Endothelial cell of umbilical vein (primary cell): ENCODE data around the gene NECTIN3. TPM values are rescaled to one million over a fixed set of nuclear protein-coding genes. Genes with fewer than 3 reads are reported as not detected.

Source experiments
- BruUV-seq: library from RNA; stranded (reverse); fragments of 400-500 nt; replicated peaks from 2 replicates; lab custom pipeline; 2021; lab: Mats Ljungman, UMichigan
- CTCF ChIA-PET: fragments of 300-600, 350-600 bp; sonication (Branson Sonifier 250); formaldehyde crosslinking; loops from one replicate; lab custom pipeline; 2021; ENCODE audit warnings: antibody characterized with exemption, inconsistent platforms; lab: Charles Lee
- POLR2A ChIA-PET: fragments of 300-600, 350-600 bp; sonication (Branson Sonifier 250); formaldehyde crosslinking; loops from one replicate; lab custom pipeline; 2021; ENCODE audit warnings: antibody characterized with exemption, inconsistent platforms; lab: Charles Lee
- DNase-seq: peaks from one replicate; pipeline ENCODE4 v3.0.0-alpha.2; 2011; ENCODE audit warnings: low read depth, low spot score
- FAIRE-seq: peaks from 2 replicates; lab custom pipeline; 2011; peaks lifted over from hg19 to GRCh38; lab: Jason Lieb, UNC
- H2AFZ ChIP-seq: 2 replicates; pipeline ENCODE4 v1.6.0; 2012; ENCODE audit warnings: low read depth, low read length, control low read depth, inconsistent platforms
- H3K27ac ChIP-seq: 2 replicates; pipeline ENCODE4 v1.5.1; 2011; ENCODE audit warnings: low read depth, mild to moderate bottlenecking, control low read depth, low read length, moderate library complexity; ENCODE audit not compliant: insufficient read depth
- H3K27me3 ChIP-seq, 2 experiments: 2 replicates each; pipeline versions ENCODE4 v1.6.0 to v1.6.1; 2011; ENCODE audit warnings: low read length in 2 of 2, mixed read lengths in 1 of 2; ENCODE audit not compliant: control insufficient read depth in 2 of 2, insufficient read depth in 2 of 2
- H3K36me3 ChIP-seq, 2 experiments: 2 replicates in 1 of 2; 3 replicates in 1 of 2; pipeline ENCODE4 v1.5.1; 2011; ENCODE audit warnings: low read length in 2 of 2, mild to moderate bottlenecking in 1 of 2, moderate library complexity in 1 of 2; ENCODE audit not compliant: control insufficient read depth in 2 of 2, insufficient read depth in 2 of 2; ENCODE audit errors: extremely low read depth in 1 of 2
- H3K4me1 ChIP-seq: 3 replicates; pipeline ENCODE4 v1.5.1; 2011; ENCODE audit warnings: mild to moderate bottlenecking, low read length; ENCODE audit not compliant: control insufficient read depth, insufficient read depth; ENCODE audit errors: extremely low read depth
- H3K4me2 ChIP-seq: 2 replicates; pipeline ENCODE4 v1.6.1; 2011; ENCODE audit warnings: low read length, control low read depth, mixed read lengths; ENCODE audit not compliant: insufficient read depth
- H3K4me3 ChIP-seq, 3 experiments: fragments of 200-600 bp in 1 of 3; sonication (generic), shearing (Covaris generic) in 1 of 3; replicated peaks in 1 of 3; 2 replicates each; pipeline ENCODE4 v1.5.1; 2011 to 2016; ENCODE audit warnings: control low read depth in 3 of 3, low read length in 3 of 3, mild to moderate bottlenecking in 2 of 3, inconsistent platforms in 1 of 3, low read depth in 1 of 3, moderate library complexity in 1 of 3; ENCODE audit not compliant: insufficient read depth in 1 of 3
- H3K79me2 ChIP-seq: 2 replicates; pipeline ENCODE4 v1.6.0; 2012; ENCODE audit warnings: low read length, inconsistent platforms; ENCODE audit not compliant: control insufficient read depth, insufficient read depth
- H3K9ac ChIP-seq: replicated peaks from 2 replicates; pipeline ENCODE3; 2011; ENCODE audit warnings: low read length, control low read depth; ENCODE audit not compliant: insufficient read depth; ENCODE audit errors: extremely low read depth
- H3K9me1 ChIP-seq: replicated peaks from 3 replicates; pipeline ENCODE4 v1.6.0; 2011; ENCODE audit warnings: mild to moderate bottlenecking, low read length; ENCODE audit not compliant: control insufficient read depth, insufficient read depth; ENCODE audit errors: extremely low read depth
- H3K9me3 ChIP-seq: replicated peaks from 2 replicates; pipeline ENCODE4 v1.5.1; 2012; ENCODE audit warnings: low read length, inconsistent platforms; ENCODE audit not compliant: control insufficient read depth, insufficient read depth
- H4K20me1 ChIP-seq: replicated peaks from 2 replicates; pipeline ENCODE3; 2011; ENCODE audit warnings: mild to moderate bottlenecking, low read length; ENCODE audit not compliant: control insufficient read depth, insufficient read depth; ENCODE audit errors: extremely low read depth
- EZH2 ChIP-seq: IDR thresholded peaks from 2 replicates; pipeline ENCODE4 v1.6.1; 2012; ENCODE audit warnings: borderline replicate concordance, low read depth, mild to moderate bottlenecking, moderate library complexity, low read length, inconsistent platforms; ENCODE audit not compliant: severe bottlenecking
- FOS ChIP-seq: IDR thresholded peaks from 2 replicates; pipeline ENCODE4 v1.6.1; 2011; ENCODE audit warnings: mild to moderate bottlenecking, low read length, moderate library complexity, borderline replicate concordance; ENCODE audit not compliant: insufficient read depth
- GATA2 ChIP-seq: IDR thresholded peaks from 2 replicates; pipeline ENCODE4 v1.7.0; 2011; ENCODE audit warnings: low read depth, mild to moderate bottlenecking, moderate library complexity, mixed read lengths, low read length; ENCODE audit not compliant: insufficient read length, insufficient read depth
- JUN ChIP-seq: IDR thresholded peaks from 2 replicates; pipeline ENCODE4 v1.6.1; 2011; ENCODE audit warnings: borderline replicate concordance, low read depth; ENCODE audit not compliant: insufficient read length, insufficient read depth
- MYC ChIP-seq: IDR thresholded peaks from one replicate; pipeline ENCODE4 v1.6.1; 2011; ENCODE audit warnings: mild to moderate bottlenecking, low read depth, low read length
- POLR2A ChIP-seq: IDR thresholded peaks from 2 replicates; pipeline ENCODE4 v1.6.1; 2012; ENCODE audit warnings: low read depth, mild to moderate bottlenecking, control low read depth, low read length
- POLR2AphosphoS5 ChIP-seq: IDR thresholded peaks from 2 replicates; pipeline ENCODE4 v1.6.1; 2012; ENCODE audit warnings: low read depth, mild to moderate bottlenecking, control low read depth, low read length, moderate library complexity; ENCODE audit not compliant: insufficient read depth
- dilution Hi-C: fragments of 300-500 bp; cut with MboI; formaldehyde crosslinking; loops from one replicate; pipeline ENCODE4 v1.15.0; 2019; ENCODE audit warnings: low sequenced_read_pairs; ENCODE audit not compliant: extremely low pct_ligation_motif_present
- intact Hi-C: fragments of 100-400 bp; cut with micrococcal nuclease; formaldehyde crosslinking; loops from one replicate; pipeline ENCODE4 v1.10.0; 2022
- polyA plus RNA-seq, 4 experiments: library from polyadenylated mRNA; depleted of rRNA in 3 of 4; stranded (reverse) in 3 of 4; unstranded in 1 of 4; fragments of >200 nt; gene quantifications; 2 replicates each; pipeline versions ENCODE4 v1.2.1 to v1.2.3, GENCODE V29; 2011 to 2012; ENCODE audit warnings: missing spikeins in 1 of 4
- total RNA-seq: library from RNA; stranded (reverse); gene quantifications from 2 replicates; pipeline ENCODE4 v1.2.3, GENCODE V29; 2021
- TF ChIP-seq, protein P1 (sequence below): IDR thresholded peaks from 2 replicates; pipeline ENCODE4 v1.6.1; 2011; ENCODE audit not compliant: insufficient read depth, insufficient read length
- TF ChIP-seq, protein P2 (sequence below), 2 donors: IDR thresholded peaks; 1 replicate in 1 of 2; 2 replicates in 1 of 2; pipeline ENCODE4 v1.5.1; 2011; ENCODE audit warnings: low read length in 2 of 2, mild to moderate bottlenecking in 2 of 2, moderate library complexity in 2 of 2, control low read depth in 1 of 2, inconsistent platforms in 1 of 2, low read depth in 1 of 2; ENCODE audit not compliant: insufficient read depth in 1 of 2; ENCODE audit errors: extremely low read depth in 1 of 2

Gene NECTIN3
- total and polyA plus RNA-seq, 2 donors (not counting 3 experiments of a cell fraction or from before 2014, with no cell fraction given) = 14.3 to 26.9 TPM

DNA sequence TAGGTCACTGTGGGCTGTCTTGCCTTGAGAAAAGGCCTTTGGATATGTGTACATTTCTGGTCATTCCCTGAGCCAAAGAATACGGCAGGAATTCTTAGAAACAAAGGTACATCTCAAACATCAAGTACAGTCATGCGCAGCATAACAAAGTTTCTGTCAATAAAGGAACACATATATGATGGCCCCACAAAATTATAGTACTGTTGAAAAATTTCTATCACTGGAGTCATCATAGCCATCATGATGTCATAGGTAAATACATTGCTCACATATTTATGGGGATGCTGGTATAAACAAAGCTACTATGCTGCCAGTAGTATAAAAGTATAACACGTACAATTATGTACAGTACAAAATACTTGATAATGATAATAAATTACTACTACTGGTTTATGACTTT lies 38.9 kb upstream of the NECTIN3 start:
- no peaks in the 10 kb centered on the region for H3K36me3 ChIP-seq
- no peak overlapping the region for H3K27ac ChIP-seq
- dilution Hi-C loops (no loop called here), intact Hi-C loops (no loop called here)
- H2AFZ ChIP-seq = no peak overlapping the region
- CTCF ChIA-PET = no interaction called here
- no peak for TF ChIP-seq MYC
- TF ChIP-seq POLR2A = no peak
- TF ChIP-seq, protein P1, sequence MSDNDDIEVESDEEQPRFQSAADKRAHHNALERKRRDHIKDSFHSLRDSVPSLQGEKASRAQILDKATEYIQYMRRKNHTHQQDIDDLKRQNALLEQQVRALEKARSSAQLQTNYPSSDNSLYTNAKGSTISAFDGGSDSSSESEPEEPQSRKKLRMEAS = no peak
- TF ChIP-seq FOS = no peak
- TF ChIP-seq GATA2 = no peak
- no peak for TF ChIP-seq POLR2AphosphoS5
- TF ChIP-seq, protein P2, sequence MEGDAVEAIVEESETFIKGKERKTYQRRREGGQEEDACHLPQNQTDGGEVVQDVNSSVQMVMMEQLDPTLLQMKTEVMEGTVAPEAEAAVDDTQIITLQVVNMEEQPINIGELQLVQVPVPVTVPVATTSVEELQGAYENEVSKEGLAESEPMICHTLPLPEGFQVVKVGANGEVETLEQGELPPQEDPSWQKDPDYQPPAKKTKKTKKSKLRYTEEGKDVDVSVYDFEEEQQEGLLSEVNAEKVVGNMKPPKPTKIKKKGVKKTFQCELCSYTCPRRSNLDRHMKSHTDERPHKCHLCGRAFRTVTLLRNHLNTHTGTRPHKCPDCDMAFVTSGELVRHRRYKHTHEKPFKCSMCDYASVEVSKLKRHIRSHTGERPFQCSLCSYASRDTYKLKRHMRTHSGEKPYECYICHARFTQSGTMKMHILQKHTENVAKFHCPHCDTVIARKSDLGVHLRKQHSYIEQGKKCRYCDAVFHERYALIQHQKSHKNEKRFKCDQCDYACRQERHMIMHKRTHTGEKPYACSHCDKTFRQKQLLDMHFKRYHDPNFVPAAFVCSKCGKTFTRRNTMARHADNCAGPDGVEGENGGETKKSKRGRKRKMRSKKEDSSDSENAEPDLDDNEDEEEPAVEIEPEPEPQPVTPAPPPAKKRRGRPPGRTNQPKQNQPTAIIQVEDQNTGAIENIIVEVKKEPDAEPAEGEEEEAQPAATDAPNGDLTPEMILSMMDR (IDR thresholded peaks at IDR 0.05; ENCODE audit: extremely low read depth in 1 of 2, insufficient read depth in 1 of 2, low read depth in 1 of 2, low read length in 2 of 2) = no peak
- TF ChIP-seq EZH2 = no peak
- no peak for TF ChIP-seq JUN
- H3K27me3 ChIP-seq = peaks cover 0 to 2% of the 10 kb centered on the region in 2 experiments
- H3K4me1 ChIP-seq = no peaks in the 10 kb centered on the region
- BruUV-seq = no TSS peak
- no peak overlapping the region for H3K4me3 ChIP-seq
- H3K9me3 ChIP-seq = no peaks in the 10 kb centered on the region
- H4K20me1 ChIP-seq = no peaks in the 10 kb centered on the region
- no peaks in the 10 kb centered on the region for H3K79me2 ChIP-seq
- no peak for DNase-seq
- H3K4me2 ChIP-seq = no peak overlapping the region
- no peak for FAIRE-seq
- no peak overlapping the region for H3K9ac ChIP-seq
- H3K9me1 ChIP-seq = no peaks in the 10 kb centered on the region
- POLR2A ChIA-PET = no interaction called here
